ENCODE data around the gene PNMA8A.

PNMA8A gene

GRCh38 chr19:46515290-46515609 is 43.9 kb upstream of the PNMA8A start:
- Histone ChIP-seq H3K4me1 (ENCODE audit: low read length) (peaks cover 16% of the 10 kb centered on the region; the same call in 1 of the 2 replicates), H4K20me1 (ENCODE audit: insufficient read depth, low read length) (no peaks in the 10 kb centered on the region), H3K27ac (ENCODE audit: low read length) (no peak overlapping the region), H3K27me3 (ENCODE audit: low read depth, low read length) (peaks cover 7% of the 10 kb centered on the region; the same call in 1 of the 2 replicates), H2AFZ (ENCODE audit: low read depth, low read length) (no peak overlapping the region), H3K9ac (ENCODE audit: low read length) (no peak overlapping the region), H3K9me3 (ENCODE audit: insufficient read depth, low read length) (no peaks in the 10 kb centered on the region), H3K36me3 (replicated peaks; ENCODE audit: low read depth, low read length) (no peaks in the 10 kb centered on the region), H3K4me2 (ENCODE audit: low read length) (no peak overlapping the region), H3K79me2 (ENCODE audit: low read length) (no peaks in the 10 kb centered on the region), H3K4me3 (ENCODE audit: low read length) (no peak overlapping the region)
- TF ChIP-seq CTCF (IDR thresholded peaks at IDR 0.05; ENCODE audit: low read depth, low read length) (no peak), EZH2phosphoT487 (IDR thresholded peaks at IDR 0.05; ENCODE audit: low read depth) (no peak)

- Histone ChIP-seq H4K20me1 (ENCODE audit: insufficient read depth, low read length) (no peaks in the 10 kb centered on the region), H3K4me2 (ENCODE audit: low read length) (no peak overlapping the region), H2AFZ (ENCODE audit: low read depth, low read length) (no peak overlapping the region), H3K4me3 (ENCODE audit: low read length) (no peak overlapping the region), H3K27ac (ENCODE audit: low read length) (no peak overlapping the region), H3K9ac (ENCODE audit: low read length) (no peak overlapping the region), H3K27me3 (ENCODE audit: low read depth, low read length) (peaks cover 7% of the 10 kb centered on the region; the same call in 1 of the 2 replicates), H3K36me3 (replicated peaks; ENCODE audit: low read depth, low read length) (no peaks in the 10 kb centered on the region), H3K9me3 (ENCODE audit: insufficient read depth, low read length) (no peaks in the 10 kb centered on the region), H3K79me2 (ENCODE audit: low read length) (no peaks in the 10 kb centered on the region), H3K4me1 (ENCODE audit: low read length) (peaks cover 13% of the 10 kb centered on the region; the same call in 1 of the 2 replicates)
- no peak for TF ChIP-seq EZH2phosphoT487 (IDR thresholded peaks at IDR 0.05; ENCODE audit: low read depth)
- TF ChIP-seq CTCF (IDR thresholded peaks at IDR 0.05; ENCODE audit: low read depth, low read length): no peak
These were observed 43.4 kb upstream of the PNMA8A start for GRCh38 chr19:46514589-46515289.

GRCh38 chr19:46513461-46514236 is 42.3 kb upstream of the PNMA8A start:
- no peaks in the 10 kb centered on the region for H3K79me2 ChIP-seq (ENCODE audit: low read length)
- H3K27me3 ChIP-seq (ENCODE audit: low read depth, low read length): peaks cover 7% of the 10 kb centered on the region; the same call in 1 of the 2 replicates
- H3K4me3 ChIP-seq (ENCODE audit: low read length): peak overlapping the region; percentile 61
- peaks cover 13% of the 10 kb centered on the region; the same call in 1 of the 2 replicates for H3K4me1 ChIP-seq (ENCODE audit: low read length)
- no peak overlapping the region; the same call in 1 of the 2 replicates for H3K9ac ChIP-seq (ENCODE audit: low read length)
- no peak overlapping the region for H3K27ac ChIP-seq (ENCODE audit: low read length)
- no peaks in the 10 kb centered on the region for H3K36me3 ChIP-seq (replicated peaks; ENCODE audit: low read depth, low read length)
- H3K4me2 ChIP-seq (ENCODE audit: low read length): peak overlapping the region; percentile 66
- no peaks in the 10 kb centered on the region for H4K20me1 ChIP-seq (ENCODE audit: insufficient read depth, low read length)
- H3K9me3 ChIP-seq (ENCODE audit: insufficient read depth, low read length): no peaks in the 10 kb centered on the region
- TF ChIP-seq CTCF (IDR thresholded peaks at IDR 0.05; ENCODE audit: low read depth, low read length): peak; percentile 97
- TF ChIP-seq EZH2phosphoT487 (IDR thresholded peaks at IDR 0.05; ENCODE audit: low read depth): no peak
- peak overlapping the region; percentile 92 for H2AFZ ChIP-seq (ENCODE audit: low read depth, low read length)

GRCh38 chr19:46511237-46511636 is 39.9 kb upstream of the PNMA8A start:
- Histone ChIP-seq H3K4me2 (ENCODE audit: low read length) (no peak overlapping the region), H3K36me3 (replicated peaks; ENCODE audit: low read depth, low read length) (no peaks in the 10 kb centered on the region), H2AFZ (ENCODE audit: low read depth, low read length) (no peak overlapping the region), H3K79me2 (ENCODE audit: low read length) (no peaks in the 10 kb centered on the region), H3K4me3 (ENCODE audit: low read length) (no peak overlapping the region), H3K27ac (ENCODE audit: low read length) (no peak overlapping the region), H3K4me1 (ENCODE audit: low read length) (peaks cover 13% of the 10 kb centered on the region; the same call in 1 of the 2 replicates), H3K27me3 (ENCODE audit: low read depth, low read length) (peaks cover 7% of the 10 kb centered on the region), H3K9me3 (ENCODE audit: insufficient read depth, low read length) (no peaks in the 10 kb centered on the region), H4K20me1 (ENCODE audit: insufficient read depth, low read length) (no peaks in the 10 kb centered on the region), H3K9ac (ENCODE audit: low read length) (no peak overlapping the region)
- TF ChIP-seq CTCF (IDR thresholded peaks at IDR 0.05; ENCODE audit: low read depth, low read length) (no peak), EZH2phosphoT487 (IDR thresholded peaks at IDR 0.05; ENCODE audit: low read depth) (no peak)

Measured in OCI-LY3 (cell line).